Measurements from ENCODE around the gene AMER2.
"Not testable (repeated sequence)": the region's sequence is repeated elsewhere in the genome, so short reads cannot be mapped to it uniquely, and the experiment has no call there.

Gene AMER2

DNA sequence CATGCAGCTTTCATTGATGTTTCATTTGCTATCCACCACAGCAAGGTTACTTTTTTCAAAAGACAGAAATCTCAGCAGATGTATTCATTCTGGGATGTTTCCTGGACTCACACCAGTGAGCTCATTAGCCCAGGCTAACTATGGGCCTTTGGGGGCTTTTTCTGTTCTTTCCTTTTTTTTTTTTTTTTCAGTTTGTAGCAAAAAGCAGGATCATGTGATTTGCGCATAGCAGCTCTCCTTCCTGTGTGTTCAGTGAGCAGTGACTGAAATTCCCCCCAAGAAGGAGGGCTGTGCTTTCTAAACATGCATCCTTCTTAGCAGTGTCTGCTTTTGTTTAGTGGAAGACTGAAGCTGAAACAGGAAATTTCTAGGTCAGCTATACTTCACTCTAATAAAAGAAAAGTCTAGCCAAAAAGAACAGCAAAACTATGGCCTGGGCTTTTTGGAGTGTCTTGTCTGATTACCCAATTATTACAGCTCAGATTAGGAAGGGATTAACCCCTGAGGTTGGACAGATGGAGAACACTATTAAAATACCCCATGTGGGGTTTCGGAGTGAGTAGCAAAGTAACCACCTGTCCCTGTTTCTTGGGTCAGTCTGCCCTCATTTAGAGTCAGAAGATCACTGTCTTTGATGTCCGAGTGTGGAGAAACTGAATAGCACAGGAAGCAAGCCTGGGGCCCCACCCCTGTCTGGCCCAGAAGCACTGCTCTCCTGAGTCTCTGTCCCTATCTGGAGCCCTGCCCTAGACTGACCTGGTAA is 8.9 kb upstream of the AMER2 start:
- no peak for DNase-seq

GRCh38 chr13:25179832-25180774 is 8.0 kb upstream of the AMER2 start:
- peak; percentile 15 for DNase-seq

- no peak for DNase-seq
These were observed 6.9 kb upstream of the AMER2 start for GRCh38 chr13:25179011-25179410.

GRCh38 chr13:25178070-25178469 is 6.0 kb upstream of the AMER2 start:
- DNase-seq, result no peak

DNA sequence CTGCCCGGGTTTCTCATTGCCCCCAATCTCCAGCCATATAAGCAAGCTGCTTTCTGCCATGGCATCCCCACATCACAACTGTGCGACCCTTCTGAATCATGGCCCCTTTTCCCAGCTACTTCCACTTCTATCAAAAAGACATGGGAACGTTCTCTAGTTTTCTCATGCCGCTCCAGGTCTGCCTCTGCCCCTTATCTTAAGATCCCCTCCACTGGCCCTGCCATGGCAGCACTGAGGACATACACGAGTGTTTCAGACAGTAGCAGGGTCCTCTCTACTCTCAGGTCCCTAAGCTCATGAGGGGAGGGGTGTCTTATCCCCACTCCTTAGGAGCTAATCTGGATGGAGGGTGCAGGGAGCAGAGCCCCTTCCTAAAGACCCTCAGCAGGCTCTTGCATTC is 5.5 kb upstream of the AMER2 start:
- no peak for DNase-seq

- no peak for DNase-seq
These were observed 4.9 kb upstream of the AMER2 start for GRCh38 chr13:25177012-25177411.

- no peak for DNase-seq
These were observed 3.3 kb upstream of the AMER2 start for GRCh38 chr13:25175431-25175830.

DNA sequence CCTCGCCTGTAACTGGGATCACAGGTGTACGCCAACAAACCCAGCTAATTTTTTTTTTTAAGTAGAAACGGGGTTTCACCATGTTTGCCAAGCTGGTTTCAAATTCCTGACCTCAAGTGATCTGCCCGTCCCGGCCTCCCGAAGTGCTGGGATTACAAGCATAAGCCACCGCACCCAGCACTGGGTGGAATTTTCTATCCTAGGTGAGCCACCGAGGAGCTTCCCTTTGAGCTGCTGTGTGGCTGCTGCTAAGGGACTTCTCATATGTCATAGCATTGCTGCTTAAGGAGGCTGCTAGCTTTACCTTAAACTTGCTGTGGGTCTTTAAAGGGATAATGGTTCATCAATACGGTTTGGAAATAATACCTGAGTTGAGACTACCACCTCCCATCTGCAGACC is 2.9 kb upstream of the AMER2 start:
- DNase-seq, result no peak

DNA sequence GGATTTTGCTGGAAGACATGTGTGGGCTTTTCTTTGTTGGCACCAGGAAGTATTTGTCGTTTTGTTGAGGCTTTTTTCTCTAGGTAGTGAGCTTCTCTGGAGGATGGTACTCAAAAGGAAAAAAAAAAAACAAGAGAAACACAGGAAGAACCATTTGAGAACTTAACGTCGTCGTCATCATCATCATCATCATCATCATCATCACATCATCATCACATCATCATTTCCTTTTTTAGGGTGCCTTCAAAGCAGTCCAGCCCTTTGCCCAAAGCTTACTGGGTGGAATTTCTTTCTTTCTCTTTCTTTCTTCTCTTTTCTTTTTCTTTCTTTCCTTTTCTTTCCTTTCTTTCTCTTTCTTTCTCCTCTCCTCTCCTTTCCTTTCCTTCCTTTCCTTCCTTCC is 2.2 kb upstream of the AMER2 start:
- DNase-seq, result no peak

DNA sequence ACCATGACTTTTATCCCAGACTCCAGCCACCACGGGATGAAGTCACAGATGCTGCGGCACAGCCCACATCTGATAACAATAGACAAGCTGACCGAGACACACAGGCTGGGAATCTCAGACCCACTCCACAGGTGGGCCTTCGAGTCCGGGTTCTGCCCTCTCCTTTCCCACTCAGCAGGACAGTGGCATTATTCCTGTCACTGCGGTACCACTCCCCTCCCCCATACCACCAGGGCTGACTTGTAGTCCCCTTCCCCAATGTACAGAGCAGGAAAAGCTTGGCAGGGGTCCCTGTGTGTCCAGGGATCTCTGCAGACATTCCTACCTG is 179 bp upstream of the AMER2 start:
- no peak for DNase-seq

GRCh38 chr13:25171170-25171516 is 945 bp downstream of the AMER2 start:
- no peak for DNase-seq

DNA sequence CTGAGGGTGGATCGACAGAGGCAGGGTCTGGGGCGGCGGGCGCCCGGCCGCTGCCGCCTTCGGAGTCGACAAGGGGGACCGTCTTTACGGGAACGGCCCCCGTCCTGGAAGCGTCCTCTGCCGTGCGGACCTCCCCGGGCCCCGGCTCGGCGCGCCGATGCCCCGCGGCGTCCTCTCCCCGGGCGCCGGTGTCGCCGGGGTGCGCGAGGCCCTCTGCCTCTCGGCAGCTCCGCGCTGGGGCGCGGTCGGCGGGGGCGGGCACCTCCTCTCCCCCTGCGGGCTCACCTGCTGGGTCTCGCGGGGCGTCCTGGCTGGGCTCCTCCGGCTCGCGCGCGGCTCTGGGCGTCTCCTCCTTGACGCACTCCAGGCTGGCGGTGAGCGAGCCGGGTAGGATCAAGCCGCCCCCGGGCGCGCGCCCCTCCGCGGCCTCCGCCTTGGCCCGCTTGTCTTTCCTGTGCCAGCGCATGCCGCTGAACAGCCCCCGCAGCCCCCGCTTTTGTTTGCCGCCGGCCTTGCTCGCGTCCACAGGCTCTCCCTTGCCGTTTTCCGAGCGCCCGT is 1.5 kb downstream of the AMER2 start:
- no peak for DNase-seq

- DNase-seq, result no peak
These were observed 2.0 kb downstream of the AMER2 start for GRCh38 chr13:25169951-25170553.

GRCh38 chr13:25169356-25169755 is 2.7 kb downstream of the AMER2 start:
- no peak for DNase-seq

GRCh38 chr13:25168790-25169189 is 3.3 kb downstream of the AMER2 start:
- no peak for DNase-seq

DNA sequence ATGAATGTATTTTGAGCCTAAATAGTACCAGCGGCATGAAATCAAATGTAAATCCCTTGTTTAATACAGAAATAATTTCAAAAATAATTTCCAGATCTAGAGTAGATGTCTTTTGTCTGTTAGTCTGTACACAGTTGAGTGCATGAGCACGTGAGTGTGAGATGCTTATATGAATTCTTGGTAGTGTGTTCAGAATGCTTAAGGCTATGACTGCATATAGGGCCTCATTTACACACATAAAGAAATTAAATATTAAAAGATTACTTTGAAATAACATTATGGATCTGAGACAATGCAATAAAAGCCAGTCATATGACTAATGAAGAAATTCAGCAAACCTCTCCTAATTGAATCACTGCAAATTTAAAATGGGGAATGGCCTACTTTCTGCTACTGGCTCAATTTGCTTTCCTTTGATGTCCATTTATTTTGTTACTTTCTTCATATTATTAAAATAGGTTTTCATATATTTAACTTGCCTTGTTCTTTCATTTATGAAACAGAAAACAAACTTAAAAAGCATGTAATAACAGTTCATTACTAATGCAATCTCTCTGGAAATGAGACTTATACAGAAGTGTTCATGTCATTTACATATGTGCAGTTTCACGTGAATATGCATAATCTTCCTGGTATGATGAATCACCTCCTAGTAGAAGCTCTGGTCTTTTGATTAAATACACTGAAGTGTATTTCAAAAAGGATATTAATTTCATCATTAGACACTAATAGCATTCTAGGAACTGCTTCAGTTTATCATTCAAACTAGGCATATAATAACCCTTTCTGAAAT is 4.5 kb downstream of the AMER2 start:
- DNase-seq, result no peak

GRCh38 chr13:25166306-25166705 is 5.8 kb downstream of the AMER2 start:
- no peak for DNase-seq

DNA sequence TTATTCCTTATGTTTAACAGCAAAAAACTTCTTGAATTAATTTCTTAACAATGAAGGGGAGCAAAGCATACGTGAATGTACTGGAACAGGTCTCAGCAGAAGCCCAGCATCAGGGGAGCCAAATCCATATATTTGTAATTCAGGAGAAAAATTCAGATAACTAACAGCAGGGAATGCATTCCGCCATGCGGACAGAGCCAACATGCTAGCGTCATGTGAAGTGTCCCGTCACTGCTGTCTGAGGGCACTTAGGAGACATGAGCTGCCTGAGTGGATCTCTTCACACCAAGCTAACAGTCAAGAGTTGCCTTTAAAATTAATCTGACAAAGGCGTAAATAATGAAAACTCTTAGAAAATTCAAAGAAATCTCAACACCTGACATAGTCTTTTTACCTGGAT is 6.4 kb downstream of the AMER2 start:
- no peak for DNase-seq

- DNase-seq, result not testable (repeated sequence)
These were observed 6.9 kb downstream of the AMER2 start for GRCh38 chr13:25165163-25165562.

GRCh38 chr13:25157681-25158080 is 14.4 kb downstream of the AMER2 start:
- no peak for DNase-seq

GRCh38 chr13:25153736-25154135 is 18.4 kb downstream of the AMER2 start:
- no peak for DNase-seq

- no peak for DNase-seq
These were observed 20.4 kb downstream of the AMER2 start for GRCh38 chr13:25151626-25152195.
